GM12878 (cell line): Measurements from ENCODE around the gene LYL1. TPM values are rescaled to one million over a fixed set of nuclear protein-coding genes. Genes with fewer than 3 reads are reported as not detected.
A peak's percentile ranks its signal among the peaks of the same experiment; 100 is the strongest.

Experiments
- BCLAF1 ChIP-seq: fragments of 450-650 bp; IDR thresholded peaks from 2 replicates; pipeline ENCODE4 v1.6.1; 2017; ENCODE audit warnings: antibody characterized with exemption, mild to moderate bottlenecking, moderate library complexity
- BMI1 ChIP-seq: fragments of 450-650 bp; IDR thresholded peaks from 2 replicates; pipeline ENCODE4 v1.6.1; 2016; ENCODE audit warnings: mild to moderate bottlenecking, moderate library complexity, borderline replicate concordance
- BRCA1 ChIP-seq: IDR thresholded peaks from 2 replicates; pipeline ENCODE4 v1.6.1; 2011; ENCODE audit warnings: low read depth, low read length, improper control_type of control experiment
- CHD2 ChIP-seq: IDR thresholded peaks from 2 replicates; pipeline ENCODE4 v1.6.1; 2011; ENCODE audit warnings: low read depth, low read length, improper control_type of control experiment, borderline replicate concordance
- FOXK2 ChIP-seq: fragments of 450-650 bp; IDR thresholded peaks from 2 replicates; pipeline ENCODE4 v1.6.1; 2017; ENCODE audit warnings: mild to moderate bottlenecking, moderate library complexity
- IKZF1 ChIP-seq: fragments of 450-650 bp; conservative IDR thresholded peaks from 2 replicates; pipeline ENCODE4 v1.6.1; 2017; ENCODE audit warnings: antibody characterized with exemption, mild to moderate bottlenecking
- MYC ChIP-seq: IDR thresholded peaks from 2 replicates; pipeline ENCODE4 v1.6.1; 2011; ENCODE audit warnings: mild to moderate bottlenecking, low read length, moderate library complexity, inconsistent platforms; ENCODE audit not compliant: insufficient read depth, insufficient replicate concordance, insufficient read length, severe bottlenecking
- NBN ChIP-seq: fragments of 450-650 bp; IDR thresholded peaks from 2 replicates; pipeline ENCODE4 v1.6.1; 2016
- NFXL1 ChIP-seq: fragments of 450-650 bp; IDR thresholded peaks from 2 replicates; pipeline ENCODE4 v1.6.1; 2017; ENCODE audit warnings: antibody characterized with exemption, mild to moderate bottlenecking, borderline replicate concordance
- RAD51 ChIP-seq: fragments of 450-650 bp; IDR thresholded peaks from 2 replicates; pipeline ENCODE4 v1.6.1; 2016; ENCODE audit warnings: moderate library complexity, mild to moderate bottlenecking, inconsistent platforms
- RCOR1 ChIP-seq: conservative IDR thresholded peaks from 2 replicates; pipeline ENCODE4 v1.6.1; 2012; ENCODE audit warnings: low read depth, low read length, improper control_type of control experiment
- RELA ChIP-seq: fragments of 450-650 bp; IDR thresholded peaks from 2 replicates; pipeline ENCODE4 v1.8.0; 2014; ENCODE audit warnings: borderline replicate concordance; ENCODE audit not compliant: partially characterized antibody
- SP1 ChIP-seq: IDR thresholded peaks from one replicate; pipeline ENCODE4 v1.6.1; 2011; ENCODE audit warnings: low read depth, low read length
- TARDBP ChIP-seq: IDR thresholded peaks from 2 replicates; pipeline ENCODE4 v1.6.1; 2016; ENCODE audit warnings: borderline replicate concordance
- ZSCAN29 ChIP-seq: fragments of 450-650 bp; IDR thresholded peaks from 2 replicates; pipeline ENCODE4 v1.6.1; 2017; ENCODE audit warnings: mild to moderate bottlenecking, moderate library complexity
- polyA plus RNA-seq, 11 experiments: library from polyadenylated mRNA; depleted of rRNA in 4 of 11; unstranded in 6 of 11; stranded (reverse) in 5 of 11; fragments of >200 nt; fragmentation: Nextera tagmentation in 4 of 11; fragmentation: Illumina TruSeq in 1 of 11; extraction: Ambion mirVana in 4 of 11; extraction: Trizol in 1 of 11; gene quantifications; 1 replicate in 1 of 11; 2 replicates in 10 of 11; pipeline versions ENCODE4 v1.2.1 to v1.2.3, GENCODE V29; 2011 to 2016; ENCODE audit warnings: inconsistent platforms in 2 of 11, missing spikeins in 2 of 11, low read depth in 1 of 11
- total RNA-seq, 4 experiments: library from RNA; depleted of rRNA in 3 of 4; stranded (reverse); fragments of >200 nt in 3 of 4; fragmentation: Illumina TruSeq in 1 of 4; extraction: Trizol in 1 of 4; gene quantifications; 2 replicates each; pipeline versions ENCODE4 v1.2.1 to v1.2.3, GENCODE V29; 2013 to 2021
- TF ChIP-seq, protein P1 (sequence below): fragments of 450-650 bp; IDR thresholded peaks from 2 replicates; pipeline ENCODE4 v1.6.1; 2017; ENCODE audit warnings: mild to moderate bottlenecking, moderate library complexity
- TF ChIP-seq, protein P2 (sequence below), 3 experiments: IDR thresholded peaks in 2 of 3; conservative IDR thresholded peaks in 1 of 3; 2 replicates each; pipeline ENCODE4 v1.5.1; 2011; ENCODE audit warnings: low read depth in 3 of 3, low read length in 3 of 3, mild to moderate bottlenecking in 3 of 3, control low read depth in 2 of 3, moderate library complexity in 2 of 3, inconsistent platforms in 1 of 3, mixed read lengths in 1 of 3; ENCODE audit not compliant: control insufficient read depth in 2 of 3, insufficient read depth in 1 of 3; ENCODE audit errors: extremely low read depth in 1 of 3
- TF ChIP-seq, protein P3 (sequence below): fragments of 450-650 bp; IDR thresholded peaks from 2 replicates; pipeline ENCODE4 v1.6.1; 2018; ENCODE audit warnings: mild to moderate bottlenecking, low read depth, moderate library complexity; ENCODE audit not compliant: partially characterized antibody

LYL1 gene
- total and polyA plus RNA-seq, 10 of the 15 experiments (the other 5 are each of a cell fraction or from before 2014, with no cell fraction given): 0.10 to 34.8 (median 4.4) TPM

DNA sequence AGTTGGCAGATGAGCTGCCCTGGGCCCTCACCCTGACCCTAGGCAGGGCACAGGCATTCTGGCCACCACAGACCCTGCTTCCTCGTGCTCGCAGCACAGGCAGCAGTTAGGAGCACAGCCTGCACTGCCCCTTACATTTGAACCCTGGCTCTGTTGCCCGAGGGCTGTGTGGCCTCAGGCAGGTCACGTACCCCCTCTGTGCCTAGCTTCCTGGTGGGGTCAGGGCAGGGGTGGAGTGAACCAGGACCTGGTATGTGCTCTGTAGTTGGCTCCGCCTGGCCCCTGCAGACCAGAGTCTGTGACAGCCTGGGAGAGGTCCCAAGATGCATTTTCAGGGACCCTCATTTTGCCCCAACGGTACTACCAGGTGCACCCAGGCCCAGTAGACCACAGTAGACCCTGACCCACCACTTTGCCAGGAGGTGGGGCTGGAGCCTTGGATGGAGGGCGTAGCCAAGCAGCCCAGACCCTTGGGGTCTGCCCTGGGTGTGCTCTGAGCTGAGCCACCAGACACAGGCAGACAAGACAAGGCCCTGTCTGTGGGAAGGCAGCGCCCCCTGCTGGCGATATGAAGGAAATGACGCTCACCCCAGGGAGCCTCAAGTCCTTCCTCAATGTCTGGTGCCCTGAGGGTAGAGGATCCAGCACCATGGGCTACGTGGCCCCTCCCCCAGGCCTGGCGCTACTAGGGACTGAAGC lies 9.1 kb downstream of the LYL1 start (continued):
- TF ChIP-seq, protein P1, sequence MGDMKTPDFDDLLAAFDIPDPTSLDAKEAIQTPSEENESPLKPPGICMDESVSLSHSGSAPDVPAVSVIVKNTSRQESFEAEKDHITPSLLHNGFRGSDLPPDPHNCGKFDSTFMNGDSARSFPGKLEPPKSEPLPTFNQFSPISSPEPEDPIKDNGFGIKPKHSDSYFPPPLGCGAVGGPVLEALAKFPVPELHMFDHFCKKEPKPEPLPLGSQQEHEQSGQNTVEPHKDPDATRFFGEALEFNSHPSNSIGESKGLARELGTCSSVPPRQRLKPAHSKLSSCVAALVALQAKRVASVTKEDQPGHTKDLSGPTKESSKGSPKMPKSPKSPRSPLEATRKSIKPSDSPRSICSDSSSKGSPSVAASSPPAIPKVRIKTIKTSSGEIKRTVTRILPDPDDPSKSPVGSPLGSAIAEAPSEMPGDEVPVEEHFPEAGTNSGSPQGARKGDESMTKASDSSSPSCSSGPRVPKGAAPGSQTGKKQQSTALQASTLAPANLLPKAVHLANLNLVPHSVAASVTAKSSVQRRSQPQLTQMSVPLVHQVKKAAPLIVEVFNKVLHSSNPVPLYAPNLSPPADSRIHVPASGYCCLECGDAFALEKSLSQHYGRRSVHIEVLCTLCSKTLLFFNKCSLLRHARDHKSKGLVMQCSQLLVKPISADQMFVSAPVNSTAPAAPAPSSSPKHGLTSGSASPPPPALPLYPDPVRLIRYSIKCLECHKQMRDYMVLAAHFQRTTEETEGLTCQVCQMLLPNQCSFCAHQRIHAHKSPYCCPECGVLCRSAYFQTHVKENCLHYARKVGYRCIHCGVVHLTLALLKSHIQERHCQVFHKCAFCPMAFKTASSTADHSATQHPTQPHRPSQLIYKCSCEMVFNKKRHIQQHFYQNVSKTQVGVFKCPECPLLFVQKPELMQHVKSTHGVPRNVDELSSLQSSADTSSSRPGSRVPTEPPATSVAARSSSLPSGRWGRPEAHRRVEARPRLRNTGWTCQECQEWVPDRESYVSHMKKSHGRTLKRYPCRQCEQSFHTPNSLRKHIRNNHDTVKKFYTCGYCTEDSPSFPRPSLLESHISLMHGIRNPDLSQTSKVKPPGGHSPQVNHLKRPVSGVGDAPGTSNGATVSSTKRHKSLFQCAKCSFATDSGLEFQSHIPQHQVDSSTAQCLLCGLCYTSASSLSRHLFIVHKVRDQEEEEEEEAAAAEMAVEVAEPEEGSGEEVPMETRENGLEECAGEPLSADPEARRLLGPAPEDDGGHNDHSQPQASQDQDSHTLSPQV: no peak
- TF ChIP-seq NFXL1 (no peak), BRCA1 (no peak), MYC (no peak), RCOR1 (no peak), CHD2 (no peak), SP1 (no peak), IKZF1 (no peak), FOXK2 (no peak), NBN (no peak), TARDBP (no peak), BCLAF1 (no peak), ZSCAN29 (no peak), BMI1 (no peak), RELA (peak; percentile 30), RAD51 (no peak)
- TF ChIP-seq, protein P2, sequence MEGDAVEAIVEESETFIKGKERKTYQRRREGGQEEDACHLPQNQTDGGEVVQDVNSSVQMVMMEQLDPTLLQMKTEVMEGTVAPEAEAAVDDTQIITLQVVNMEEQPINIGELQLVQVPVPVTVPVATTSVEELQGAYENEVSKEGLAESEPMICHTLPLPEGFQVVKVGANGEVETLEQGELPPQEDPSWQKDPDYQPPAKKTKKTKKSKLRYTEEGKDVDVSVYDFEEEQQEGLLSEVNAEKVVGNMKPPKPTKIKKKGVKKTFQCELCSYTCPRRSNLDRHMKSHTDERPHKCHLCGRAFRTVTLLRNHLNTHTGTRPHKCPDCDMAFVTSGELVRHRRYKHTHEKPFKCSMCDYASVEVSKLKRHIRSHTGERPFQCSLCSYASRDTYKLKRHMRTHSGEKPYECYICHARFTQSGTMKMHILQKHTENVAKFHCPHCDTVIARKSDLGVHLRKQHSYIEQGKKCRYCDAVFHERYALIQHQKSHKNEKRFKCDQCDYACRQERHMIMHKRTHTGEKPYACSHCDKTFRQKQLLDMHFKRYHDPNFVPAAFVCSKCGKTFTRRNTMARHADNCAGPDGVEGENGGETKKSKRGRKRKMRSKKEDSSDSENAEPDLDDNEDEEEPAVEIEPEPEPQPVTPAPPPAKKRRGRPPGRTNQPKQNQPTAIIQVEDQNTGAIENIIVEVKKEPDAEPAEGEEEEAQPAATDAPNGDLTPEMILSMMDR (IDR thresholded peaks at IDR 0.05 in 2 of 3, conservative IDR thresholded peaks at IDR 0.05 in 1 of 3; ENCODE audit: control insufficient read depth in 2 of 3, extremely low read depth in 1 of 3, insufficient read depth in 1 of 3, low read depth in 3 of 3, low read length in 3 of 3): peak; percentile 89 to 95 (median 92)
- TF ChIP-seq, protein P3, sequence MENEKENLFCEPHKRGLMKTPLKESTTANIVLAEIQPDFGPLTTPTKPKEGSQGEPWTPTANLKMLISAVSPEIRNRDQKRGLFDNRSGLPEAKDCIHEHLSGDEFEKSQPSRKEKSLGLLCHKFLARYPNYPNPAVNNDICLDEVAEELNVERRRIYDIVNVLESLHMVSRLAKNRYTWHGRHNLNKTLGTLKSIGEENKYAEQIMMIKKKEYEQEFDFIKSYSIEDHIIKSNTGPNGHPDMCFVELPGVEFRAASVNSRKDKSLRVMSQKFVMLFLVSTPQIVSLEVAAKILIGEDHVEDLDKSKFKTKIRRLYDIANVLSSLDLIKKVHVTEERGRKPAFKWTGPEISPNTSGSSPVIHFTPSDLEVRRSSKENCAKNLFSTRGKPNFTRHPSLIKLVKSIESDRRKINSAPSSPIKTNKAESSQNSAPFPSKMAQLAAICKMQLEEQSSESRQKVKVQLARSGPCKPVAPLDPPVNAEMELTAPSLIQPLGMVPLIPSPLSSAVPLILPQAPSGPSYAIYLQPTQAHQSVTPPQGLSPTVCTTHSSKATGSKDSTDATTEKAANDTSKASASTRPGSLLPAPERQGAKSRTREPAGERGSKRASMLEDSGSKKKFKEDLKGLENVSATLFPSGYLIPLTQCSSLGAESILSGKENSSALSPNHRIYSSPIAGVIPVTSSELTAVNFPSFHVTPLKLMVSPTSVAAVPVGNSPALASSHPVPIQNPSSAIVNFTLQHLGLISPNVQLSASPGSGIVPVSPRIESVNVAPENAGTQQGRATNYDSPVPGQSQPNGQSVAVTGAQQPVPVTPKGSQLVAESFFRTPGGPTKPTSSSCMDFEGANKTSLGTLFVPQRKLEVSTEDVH: no peak
